GDM1 (cell line): Measurements from ENCODE around the gene TMEM145.
A peak's percentile ranks its signal among the peaks of the same experiment; 100 is the strongest.
"Not testable (repeated sequence)": the region's sequence is repeated elsewhere in the genome, so short reads cannot be mapped to it uniquely, and the experiment has no call there.

Source experiments
- DNase-seq: peaks from one replicate; lab custom pipeline; 2025; lab: John Stamatoyannopoulos, UW

TMEM145 gene

GRCh38 chr19:42313096-42313839 is at the start of gene TMEM145:
Gene TMEM145 (plus strand): TSS chr19:42313309. CDS start chr19:42313377, 68 bp downstream.
- DNase-seq: no peak

GRCh38 chr19:42266105-42266504 is 47.0 kb upstream of the TMEM145 start:
- not testable (repeated sequence) for DNase-seq

GRCh38 chr19:42266928-42267603 is 46.0 kb upstream of the TMEM145 start:
- not testable (repeated sequence) for DNase-seq

- no peak for DNase-seq
Observed at GRCh38 chr19:42267644-42268141, 45.4 kb upstream of the TMEM145 start.

GRCh38 chr19:42268142-42268703 is 44.9 kb upstream of the TMEM145 start:
- peak; percentile 99 for DNase-seq

- DNase-seq: peak; percentile 100
Observed at GRCh38 chr19:42268704-42269477, 44.2 kb upstream of the TMEM145 start, which contains the start of gene CIC. Gene CIC (plus strand): TSS chr19:42269252. CDS start chr19:42271784, 2,532 bp downstream.

GRCh38 chr19:42269478-42270345 is 43.4 kb upstream of the TMEM145 start:
- no peak for DNase-seq

- peak; percentile 40 for DNase-seq
Observed at GRCh38 chr19:42270346-42271044, 42.6 kb upstream of the TMEM145 start.

GRCh38 chr19:42271045-42271419 is 42.1 kb upstream of the TMEM145 start:
- no peak for DNase-seq

- no peak for DNase-seq
Observed at GRCh38 chr19:42271861-42272534, 41.1 kb upstream of the TMEM145 start.

GRCh38 chr19:42272535-42272897 is 40.6 kb upstream of the TMEM145 start:
- DNase-seq: no peak

- no peak for DNase-seq
Observed at GRCh38 chr19:42272989-42273406, 40.1 kb upstream of the TMEM145 start.

GRCh38 chr19:42273407-42274064 is 39.6 kb upstream of the TMEM145 start:
- no peak for DNase-seq

- no peak for DNase-seq
Observed at GRCh38 chr19:42274065-42274682, 38.9 kb upstream of the TMEM145 start.

- DNase-seq: no peak
Observed at GRCh38 chr19:42275103-42275502, 38.0 kb upstream of the TMEM145 start.

GRCh38 chr19:42275517-42275916 is 37.6 kb upstream of the TMEM145 start:
- no peak for DNase-seq

- no peak for DNase-seq
Observed at GRCh38 chr19:42276284-42276683, 36.8 kb upstream of the TMEM145 start.

GRCh38 chr19:42276821-42277220 is 36.3 kb upstream of the TMEM145 start:
- DNase-seq: no peak
